ENCODE results near the gene RPAIN. TPM values are rescaled to one million over a fixed set of nuclear protein-coding genes. Genes with fewer than 3 reads are reported as not detected.
"Not testable (repeated sequence)": the region's sequence is repeated elsewhere in the genome, so short reads cannot be mapped to it uniquely, and the experiment has no call there.

RPAIN gene
- total RNA-seq, 1 experiment from 2014 or later, result 120 TPM

DNA sequence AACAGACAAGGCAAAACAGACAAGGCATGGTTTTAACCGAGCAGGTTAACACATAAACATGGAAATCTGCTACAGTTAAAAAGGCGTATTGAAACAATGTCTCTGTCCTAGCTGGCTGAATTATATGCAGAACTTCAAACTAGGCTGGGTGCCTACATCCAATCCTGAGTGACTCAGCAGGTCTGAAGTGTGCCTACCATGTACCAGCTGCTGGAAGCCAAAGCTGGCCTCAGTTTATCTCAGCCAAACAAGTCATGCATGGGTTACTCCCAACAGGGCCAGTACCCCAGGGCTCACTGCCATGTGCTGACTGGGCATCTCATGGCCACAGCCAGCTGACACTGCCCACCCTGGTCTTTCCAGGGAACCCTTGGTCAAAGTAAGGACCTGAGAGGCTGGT, 15.0 kb downstream of the RPAIN start:
- DNase-seq (ENCODE audit: low spot score), result no peak
- Histone ChIP-seq H3K36me3 (ENCODE audit: insufficient read depth, low read length, poor library complexity, severe bottlenecking) (peaks cover 80% of the 10 kb centered on the region), H3K9me3 (ENCODE audit: low read depth, low read length, poor library complexity, severe bottlenecking) (no peaks in the 10 kb centered on the region), H3K27me3 (replicated peaks; ENCODE audit: insufficient read depth, low read depth, low read length, poor library complexity) (no peaks in the 10 kb centered on the region), H3K4me3 (ENCODE audit: low read depth, low read length, poor library complexity, severe bottlenecking) (no peak overlapping the region), H3K4me1 (ENCODE audit: insufficient read depth, low read length, poor library complexity, severe bottlenecking) (peaks cover 21% of the 10 kb centered on the region), H3K27ac (ENCODE audit: low read depth, low read length, poor library complexity, severe bottlenecking) (peak overlapping the region; percentile 20)
- TF ChIP-seq EZH2 (IDR thresholded peaks at IDR 0.05; ENCODE audit: borderline replicate concordance, low read depth, low read length, poor library complexity, severe bottlenecking), result no peak
- TF ChIP-seq, protein P1, sequence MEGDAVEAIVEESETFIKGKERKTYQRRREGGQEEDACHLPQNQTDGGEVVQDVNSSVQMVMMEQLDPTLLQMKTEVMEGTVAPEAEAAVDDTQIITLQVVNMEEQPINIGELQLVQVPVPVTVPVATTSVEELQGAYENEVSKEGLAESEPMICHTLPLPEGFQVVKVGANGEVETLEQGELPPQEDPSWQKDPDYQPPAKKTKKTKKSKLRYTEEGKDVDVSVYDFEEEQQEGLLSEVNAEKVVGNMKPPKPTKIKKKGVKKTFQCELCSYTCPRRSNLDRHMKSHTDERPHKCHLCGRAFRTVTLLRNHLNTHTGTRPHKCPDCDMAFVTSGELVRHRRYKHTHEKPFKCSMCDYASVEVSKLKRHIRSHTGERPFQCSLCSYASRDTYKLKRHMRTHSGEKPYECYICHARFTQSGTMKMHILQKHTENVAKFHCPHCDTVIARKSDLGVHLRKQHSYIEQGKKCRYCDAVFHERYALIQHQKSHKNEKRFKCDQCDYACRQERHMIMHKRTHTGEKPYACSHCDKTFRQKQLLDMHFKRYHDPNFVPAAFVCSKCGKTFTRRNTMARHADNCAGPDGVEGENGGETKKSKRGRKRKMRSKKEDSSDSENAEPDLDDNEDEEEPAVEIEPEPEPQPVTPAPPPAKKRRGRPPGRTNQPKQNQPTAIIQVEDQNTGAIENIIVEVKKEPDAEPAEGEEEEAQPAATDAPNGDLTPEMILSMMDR (conservative IDR thresholded peaks at IDR 0.05; ENCODE audit: low read depth, low read length), result no peak
- ChIA-PET POLR2A (ENCODE audit: low non-redundant PET) (no interaction called here), CTCF (no interaction called here)
- BruUV-seq (replicated peaks), result no TSS peak
- intact Hi-C loops (cut with micrococcal nuclease; ENCODE audit: unreplicated experiment), result loop anchor here (10.0 kb wide), 1 partner anchor 180 kb away; no protein-coding TSS in a partner anchor

DNA sequence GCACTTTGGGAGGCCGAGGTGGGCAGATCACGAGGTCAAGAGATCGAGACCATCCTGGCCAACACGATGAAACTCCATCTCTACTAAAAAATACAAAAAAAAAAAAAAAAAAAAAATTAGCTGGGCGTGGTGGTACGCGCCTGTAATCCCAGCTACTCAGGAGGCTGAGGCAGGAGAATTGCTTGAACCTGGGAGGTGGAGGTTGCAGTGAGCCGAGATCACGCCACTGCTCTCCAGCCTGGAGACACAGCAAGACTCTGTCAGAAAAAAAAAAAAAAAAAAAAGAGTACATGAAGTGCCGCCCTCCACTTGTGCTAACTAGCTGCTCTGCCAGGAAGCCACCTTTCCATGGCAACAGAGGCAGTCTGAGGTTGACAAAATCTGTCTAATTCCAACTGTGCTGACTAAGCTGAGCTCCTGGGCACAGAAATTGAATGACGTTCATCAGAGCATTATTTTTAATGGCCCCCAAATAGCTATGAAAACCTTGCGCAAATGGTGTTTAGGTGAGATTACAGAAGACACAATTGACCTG, 15.9 kb downstream of the RPAIN start:
- H3K27ac ChIP-seq (ENCODE audit: low read depth, low read length, poor library complexity, severe bottlenecking); CTCF ChIA-PET; H3K4me3 ChIP-seq (ENCODE audit: low read depth, low read length, poor library complexity, severe bottlenecking); H3K9me3 ChIP-seq (ENCODE audit: low read depth, low read length, poor library complexity, severe bottlenecking); BruUV-seq (replicated peaks); H3K27me3 ChIP-seq (replicated peaks; ENCODE audit: insufficient read depth, low read depth, low read length, poor library complexity): not testable (repeated sequence)
- POLR2A ChIA-PET (ENCODE audit: low non-redundant PET), result interaction anchor here (0.7 kb wide), 1 partner anchor 134 kb away, joined by 9 read pairs; no protein-coding TSS in a partner anchor
- intact Hi-C loops (cut with micrococcal nuclease; ENCODE audit: unreplicated experiment), result loop anchor here (10.0 kb wide), 1 partner anchor 181 kb away; no protein-coding TSS in a partner anchor
- DNase-seq (ENCODE audit: low spot score), result peak; percentile 44
- Histone ChIP-seq H3K36me3 (ENCODE audit: insufficient read depth, low read length, poor library complexity, severe bottlenecking) (peaks cover 72% of the 10 kb centered on the region), H3K4me1 (ENCODE audit: insufficient read depth, low read length, poor library complexity, severe bottlenecking) (peaks cover 21% of the 10 kb centered on the region)

DNA sequence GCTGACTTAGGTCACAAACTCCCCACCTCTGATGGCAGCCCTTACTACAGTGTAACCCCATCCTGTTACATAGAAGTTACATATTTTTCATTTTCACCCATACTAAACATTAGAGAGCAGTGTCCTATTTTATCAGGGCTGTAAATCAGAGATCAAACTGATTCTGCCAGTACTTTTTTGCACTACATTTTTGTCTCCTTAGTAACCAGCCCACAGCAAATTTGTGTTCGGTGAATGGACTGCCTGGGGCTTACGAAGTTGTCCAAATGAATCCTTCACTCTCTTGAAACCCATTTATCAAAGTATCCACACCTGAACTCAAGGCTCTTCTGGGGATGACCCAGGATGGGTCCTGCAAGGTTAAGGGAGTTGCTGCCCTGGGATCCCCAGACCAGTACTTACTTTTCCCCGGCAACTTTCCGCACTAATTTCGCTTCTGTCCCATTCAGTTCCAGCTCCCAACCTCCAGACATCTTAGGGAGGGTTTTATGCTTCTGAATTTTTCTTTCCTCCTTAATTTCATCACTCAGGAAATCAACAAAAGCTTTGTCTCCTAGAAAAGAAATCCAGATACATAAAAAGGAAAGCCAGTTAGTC, 17.8 kb downstream of the RPAIN start:
- DNase-seq (ENCODE audit: low spot score), result no peak
- peaks cover 21% of the 10 kb centered on the region for H3K4me1 ChIP-seq (ENCODE audit: insufficient read depth, low read length, poor library complexity, severe bottlenecking)
- TF ChIP-seq, protein P1 (conservative IDR thresholded peaks at IDR 0.05; ENCODE audit: low read depth, low read length), result no peak
- TF ChIP-seq EZH2 (IDR thresholded peaks at IDR 0.05; ENCODE audit: borderline replicate concordance, low read depth, low read length, poor library complexity, severe bottlenecking), result no peak
- intact Hi-C loops (cut with micrococcal nuclease; ENCODE audit: unreplicated experiment), result loop anchor here (10.0 kb wide), 1 partner anchor 183 kb away; no protein-coding TSS in a partner anchor
- no peaks in the 10 kb centered on the region for H3K27me3 ChIP-seq (replicated peaks; ENCODE audit: insufficient read depth, low read depth, low read length, poor library complexity)
- BruUV-seq (replicated peaks), result no TSS peak
- POLR2A ChIA-PET (ENCODE audit: low non-redundant PET), result no interaction called here
- CTCF ChIA-PET, result no interaction called here
- H3K9me3 ChIP-seq (ENCODE audit: low read depth, low read length, poor library complexity, severe bottlenecking), result no peaks in the 10 kb centered on the region
- peak overlapping the region; percentile 86 for H3K27ac ChIP-seq (ENCODE audit: low read depth, low read length, poor library complexity, severe bottlenecking)
- H3K36me3 ChIP-seq (ENCODE audit: insufficient read depth, low read length, poor library complexity, severe bottlenecking), result peaks cover 58% of the 10 kb centered on the region
- peak overlapping the region; percentile 96 for H3K4me3 ChIP-seq (ENCODE audit: low read depth, low read length, poor library complexity, severe bottlenecking)

Data from A673 (cell line).